ENCODE data around the gene BMAL1. TPM values are rescaled to one million over a fixed set of nuclear protein-coding genes. Genes with fewer than 3 reads are reported as not detected.

The BMAL1 gene
- total RNA-seq, 2 donors from 2014 or later = 3.7 to 7.2 TPM

DNA sequence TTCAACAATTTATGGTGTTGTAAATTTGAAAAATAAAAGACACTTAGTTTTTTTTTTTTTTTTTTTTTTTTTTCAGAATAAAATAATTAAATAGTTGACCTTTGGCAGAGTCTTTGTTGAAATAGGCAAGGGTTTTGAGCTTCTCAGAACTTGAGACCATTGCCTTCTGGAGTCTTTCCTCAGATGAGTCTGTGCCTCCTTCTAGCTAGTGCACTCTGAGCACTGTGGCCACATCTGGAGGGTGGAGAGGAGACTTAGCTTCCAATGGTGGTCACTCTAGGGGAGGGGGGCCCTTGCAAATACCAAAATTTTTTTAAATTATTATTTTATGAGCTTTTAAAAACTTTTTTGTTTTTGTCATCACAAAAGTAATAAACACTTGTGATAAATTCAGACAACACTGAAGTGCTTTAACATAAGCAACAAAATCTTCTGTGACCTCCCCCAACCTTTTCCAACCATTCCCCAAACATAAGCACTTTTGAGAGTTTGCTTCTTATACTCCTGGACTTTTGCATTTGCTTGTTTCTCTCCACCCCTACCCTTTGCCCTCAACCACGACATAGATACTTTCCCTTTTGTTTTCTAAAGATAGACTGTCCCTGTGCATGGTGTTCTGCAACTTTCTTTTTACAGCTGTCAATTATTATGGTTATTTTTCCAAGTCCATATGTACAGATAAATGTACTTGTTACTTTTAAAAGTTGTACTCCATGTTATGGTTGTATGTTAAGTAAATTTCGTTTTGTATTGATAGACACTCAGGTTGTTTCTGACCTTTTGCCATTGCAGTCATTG lies 41.1 kb downstream of the BMAL1 start:
- Mint-ChIP-seq H3K27ac (no peak overlapping the region), H3K27me3 (ENCODE audit: insufficient read depth) (no peaks in the 10 kb centered on the region)
- no peak overlapping the region for H3K27ac ChIP-seq (ENCODE audit: low read depth, low read length)

DNA sequence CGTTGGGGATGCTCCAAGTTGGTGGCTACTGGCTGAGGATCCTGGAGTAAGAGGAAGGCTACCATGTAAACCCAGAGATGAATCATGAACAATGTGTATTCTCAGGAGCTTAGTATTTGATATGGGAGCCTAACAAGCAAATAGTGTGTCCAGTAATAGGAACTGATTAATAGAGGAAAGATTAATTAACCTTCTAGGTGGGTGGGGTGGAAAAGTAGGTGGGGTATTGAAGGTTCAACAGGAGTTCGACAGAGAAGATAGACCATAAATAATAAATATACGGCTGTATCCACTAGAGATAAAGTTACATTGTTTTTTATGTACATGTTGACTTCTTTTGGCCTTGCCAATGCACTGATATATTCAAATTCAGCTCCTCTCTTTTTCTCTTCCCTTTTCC lies 43.1 kb downstream of the BMAL1 start:
- no peaks in the 10 kb centered on the region for H3K27me3 ChIP-seq (ENCODE audit: control insufficient read depth, insufficient read depth, low read length, poor library complexity, severe bottlenecking)
- H3K4me3 ChIP-seq (ENCODE audit: low read length) = no peak overlapping the region
- Mint-ChIP-seq H3K27me3 (ENCODE audit: insufficient read depth) (no peaks in the 10 kb centered on the region), H3K36me3 (ENCODE audit: low read depth) (no peaks in the 10 kb centered on the region), H3K4me1 (no peaks in the 10 kb centered on the region), H3K27ac (no peak overlapping the region), H3K9me3 (no peaks in the 10 kb centered on the region), H3K4me3 (no peak overlapping the region)
- H3K27ac ChIP-seq (ENCODE audit: low read depth, low read length) = no peak overlapping the region
- no peak for DNase-seq
- no peaks in the 10 kb centered on the region for H3K36me3 ChIP-seq (ENCODE audit: control insufficient read depth, insufficient read depth, low read length)
- no peaks in the 10 kb centered on the region for H3K9me3 ChIP-seq (ENCODE audit: control insufficient read depth, low read length)
- no peak overlapping the region for H3K9ac ChIP-seq (ENCODE audit: extremely low read depth, low read length, poor library complexity, severe bottlenecking)
- TF ChIP-seq, protein P1, sequence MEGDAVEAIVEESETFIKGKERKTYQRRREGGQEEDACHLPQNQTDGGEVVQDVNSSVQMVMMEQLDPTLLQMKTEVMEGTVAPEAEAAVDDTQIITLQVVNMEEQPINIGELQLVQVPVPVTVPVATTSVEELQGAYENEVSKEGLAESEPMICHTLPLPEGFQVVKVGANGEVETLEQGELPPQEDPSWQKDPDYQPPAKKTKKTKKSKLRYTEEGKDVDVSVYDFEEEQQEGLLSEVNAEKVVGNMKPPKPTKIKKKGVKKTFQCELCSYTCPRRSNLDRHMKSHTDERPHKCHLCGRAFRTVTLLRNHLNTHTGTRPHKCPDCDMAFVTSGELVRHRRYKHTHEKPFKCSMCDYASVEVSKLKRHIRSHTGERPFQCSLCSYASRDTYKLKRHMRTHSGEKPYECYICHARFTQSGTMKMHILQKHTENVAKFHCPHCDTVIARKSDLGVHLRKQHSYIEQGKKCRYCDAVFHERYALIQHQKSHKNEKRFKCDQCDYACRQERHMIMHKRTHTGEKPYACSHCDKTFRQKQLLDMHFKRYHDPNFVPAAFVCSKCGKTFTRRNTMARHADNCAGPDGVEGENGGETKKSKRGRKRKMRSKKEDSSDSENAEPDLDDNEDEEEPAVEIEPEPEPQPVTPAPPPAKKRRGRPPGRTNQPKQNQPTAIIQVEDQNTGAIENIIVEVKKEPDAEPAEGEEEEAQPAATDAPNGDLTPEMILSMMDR (conservative IDR thresholded peaks at IDR 0.05) = no peak
- 83 to 100% methylated on average over 1 to 3 of the region's 3 CpGs for WGBS, 2 experiments (ENCODE audit: insufficient coverage in 1 of 2, insufficient read length in 1 of 2)
- no peaks in the 10 kb centered on the region for H3K4me1 ChIP-seq (ENCODE audit: control insufficient read depth, insufficient read depth, low read length)

More for the DNA sequence above, 41.1 kb downstream of the BMAL1 start:
- WGBS, 2 experiments (ENCODE audit: insufficient coverage in 1 of 2, insufficient read length in 1 of 2) = 81 to 88% methylated on average over 2 of the region's 2 CpGs
- Mint-ChIP-seq H3K4me1 (peaks cover 9% of the 10 kb centered on the region), H3K4me3 (no peak overlapping the region), H3K36me3 (ENCODE audit: low read depth) (no peaks in the 10 kb centered on the region), H3K9me3 (no peaks in the 10 kb centered on the region)
- TF ChIP-seq, protein P1 (conservative IDR thresholded peaks at IDR 0.05) = no peak
- H3K27me3 ChIP-seq (ENCODE audit: control insufficient read depth, insufficient read depth, low read length, poor library complexity, severe bottlenecking) = no peaks in the 10 kb centered on the region
- no peak for DNase-seq
- no peak overlapping the region for H3K4me3 ChIP-seq (ENCODE audit: low read length)
- H3K9ac ChIP-seq (ENCODE audit: extremely low read depth, low read length, poor library complexity, severe bottlenecking) = no peak overlapping the region
- H3K9me3 ChIP-seq (ENCODE audit: control insufficient read depth, low read length) = no peaks in the 10 kb centered on the region
- H3K36me3 ChIP-seq (ENCODE audit: control insufficient read depth, insufficient read depth, low read length) = no peaks in the 10 kb centered on the region
- no peaks in the 10 kb centered on the region for H3K4me1 ChIP-seq (ENCODE audit: control insufficient read depth, insufficient read depth, low read length)

DNA sequence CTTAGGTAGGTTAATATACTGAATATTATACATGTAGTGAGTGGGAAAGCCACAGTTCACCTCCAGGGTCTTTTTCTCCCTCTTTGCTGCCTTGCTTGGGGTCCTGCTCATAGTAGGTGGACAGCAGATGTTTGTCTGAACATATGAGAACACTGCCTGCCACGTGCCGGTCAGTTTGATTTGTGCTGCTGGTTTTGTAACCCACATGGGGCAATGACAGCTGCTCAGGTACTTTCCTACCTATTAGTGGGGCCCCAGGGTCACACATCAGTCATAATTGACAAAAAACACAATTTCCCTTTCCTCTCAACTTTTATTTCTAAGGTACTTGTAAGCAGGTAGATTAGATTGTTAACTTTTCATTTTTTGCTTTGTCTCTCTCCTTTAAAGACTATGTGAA lies 43.8 kb downstream of the BMAL1 start:
- no peak overlapping the region for H3K27ac Mint-ChIP-seq

More for the DNA sequence above, 43.8 kb downstream of the BMAL1 start:
- Histone ChIP-seq H3K27me3 (ENCODE audit: control insufficient read depth, insufficient read depth, low read length, poor library complexity, severe bottlenecking) (no peaks in the 10 kb centered on the region), H3K27ac (ENCODE audit: low read depth, low read length) (no peak overlapping the region), H3K36me3 (ENCODE audit: control insufficient read depth, insufficient read depth, low read length) (no peaks in the 10 kb centered on the region), H3K9ac (ENCODE audit: extremely low read depth, low read length, poor library complexity, severe bottlenecking) (no peak overlapping the region), H3K9me3 (ENCODE audit: control insufficient read depth, low read length) (no peaks in the 10 kb centered on the region), H3K4me1 (ENCODE audit: control insufficient read depth, insufficient read depth, low read length) (no peaks in the 10 kb centered on the region), H3K4me3 (ENCODE audit: low read length) (no peak overlapping the region)
- no peaks in the 10 kb centered on the region for H3K36me3 Mint-ChIP-seq (ENCODE audit: low read depth)
- no peaks in the 10 kb centered on the region for H3K9me3 Mint-ChIP-seq
- H3K4me1 Mint-ChIP-seq = no peaks in the 10 kb centered on the region
- 90 to 100% methylated on average over 2 of the region's 2 CpGs for WGBS, 2 experiments (ENCODE audit: insufficient coverage in 1 of 2, insufficient read length in 1 of 2)
- no peaks in the 10 kb centered on the region for H3K27me3 Mint-ChIP-seq (ENCODE audit: insufficient read depth)
- DNase-seq = no peak
- H3K4me3 Mint-ChIP-seq = no peak overlapping the region
- TF ChIP-seq, protein P1 (conservative IDR thresholded peaks at IDR 0.05) = no peak

Measured in endodermal cell (in vitro differentiated cells).